Activated naive CD4-positive, alpha-beta T cell treated with anti-CD3 and anti-CD28 coated beads, Interleukin-2, amount 10 ng/mL, durations not matched to agents 7 days and 5 days (primary cell): ENCODE data around the gene ZNF93.
"Not testable (repeated sequence)": the region's sequence is repeated elsewhere in the genome, so short reads cannot be mapped to it uniquely, and the experiment has no call there.

ENCODE experiments used
- CTCF ChIA-PET: fragments of 350-600 bp; sonication (Branson Sonifier 250); formaldehyde crosslinking; loops from one replicate; lab custom pipeline; 2021; ENCODE audit warnings: antibody characterized with exemption; lab: Charles Lee
- DNase-seq: peaks from one replicate; pipeline ENCODE4 v3.0.0-alpha.2; 2020
- H3K27ac Mint-ChIP-seq: one replicate; pipeline ENCODE4 v1.8.0; 2021; ENCODE audit warnings: mild to moderate bottlenecking, moderate library complexity, mixed read lengths
- H3K27me3 Mint-ChIP-seq: one replicate; pipeline ENCODE4 v1.8.0; 2021; ENCODE audit warnings: mild to moderate bottlenecking, mixed read lengths
- H3K36me3 Mint-ChIP-seq: one replicate; pipeline ENCODE4 v1.8.0; 2021; ENCODE audit warnings: mixed read lengths
- H3K4me1 Mint-ChIP-seq: one replicate; pipeline ENCODE4 v1.8.0; 2021; ENCODE audit warnings: mixed read lengths
- H3K4me3 Mint-ChIP-seq: one replicate; pipeline ENCODE4 v1.8.0; 2021; ENCODE audit warnings: mild to moderate bottlenecking, moderate library complexity, mixed read lengths
- H3K9me3 Mint-ChIP-seq: one replicate; pipeline ENCODE4 v1.8.0; 2021; ENCODE audit warnings: mixed read lengths

ZNF93 gene

GRCh38 chr19:19957766-19958165 lies 57.0 kb downstream of the ZNF93 start:
- H3K27ac Mint-ChIP-seq, H3K36me3 Mint-ChIP-seq, H3K27me3 Mint-ChIP-seq, DNase-seq, H3K4me1 Mint-ChIP-seq, H3K4me3 Mint-ChIP-seq: not testable (repeated sequence)
- H3K9me3 Mint-ChIP-seq = peaks cover 26% of the 10 kb centered on the region
- CTCF ChIA-PET = interaction anchor here (1.1 kb wide), 1 partner anchor 425 kb away, joined by 3 read pairs; no protein-coding TSS in a partner anchor

- not testable (repeated sequence) for H3K27me3 Mint-ChIP-seq, H3K4me3 Mint-ChIP-seq
Observed at GRCh38 chr19:19959151-19959799, 58.5 kb downstream of the ZNF93 start.

GRCh38 chr19:19964416-19964815 lies 63.7 kb downstream of the ZNF93 start:
- DNase-seq = no peak
- peaks cover 48% of the 10 kb centered on the region for H3K9me3 Mint-ChIP-seq
- no peaks in the 10 kb centered on the region for H3K4me1 Mint-ChIP-seq
- no peak overlapping the region for H3K4me3 Mint-ChIP-seq
- CTCF ChIA-PET = no interaction called here
- H3K27me3 Mint-ChIP-seq = no peaks in the 10 kb centered on the region
- H3K36me3 Mint-ChIP-seq = peaks cover 2% of the 10 kb centered on the region
- H3K27ac Mint-ChIP-seq = no peak overlapping the region

More at GRCh38 chr19:19959151-19959799, 58.5 kb downstream of the ZNF93 start:
- peaks cover 26% of the 10 kb centered on the region for H3K9me3 Mint-ChIP-seq
- peak; percentile 76 for DNase-seq
- H3K27ac Mint-ChIP-seq, H3K4me1 Mint-ChIP-seq, H3K36me3 Mint-ChIP-seq: not testable (repeated sequence)
- CTCF ChIA-PET = interaction anchor here (2.8 kb wide), 1 partner anchor 427 kb away, joined by 8 read pairs; no protein-coding TSS in a partner anchor

DNA sequence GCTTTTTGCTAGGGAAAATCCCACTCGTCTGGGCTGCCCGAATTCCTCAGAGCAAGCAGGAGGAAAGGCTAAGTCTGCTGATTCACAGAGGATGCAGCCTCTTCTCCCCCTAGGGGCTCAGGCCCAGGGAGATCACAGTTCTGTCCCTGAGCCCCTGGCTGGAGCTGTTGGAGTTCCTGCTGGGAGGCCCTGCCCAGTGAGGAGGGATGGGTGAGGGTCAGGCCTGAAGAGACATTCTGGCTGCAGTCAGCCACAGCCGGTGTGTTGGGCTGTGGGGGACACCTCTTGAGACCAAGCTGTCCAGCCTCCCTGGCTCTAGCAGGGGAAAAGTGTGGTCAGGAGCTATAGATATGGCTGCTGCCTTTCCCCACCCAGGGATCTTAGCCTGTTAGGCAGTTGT lies 65.4 kb downstream of the ZNF93 start:
- H3K36me3 Mint-ChIP-seq, H3K4me1 Mint-ChIP-seq, H3K4me3 Mint-ChIP-seq, DNase-seq, CTCF ChIA-PET, H3K27me3 Mint-ChIP-seq, H3K27ac Mint-ChIP-seq: not testable (repeated sequence)
- H3K9me3 Mint-ChIP-seq = peaks cover 55% of the 10 kb centered on the region

- no peaks in the 10 kb centered on the region for H3K27me3 Mint-ChIP-seq
- peaks cover 3% of the 10 kb centered on the region for H3K36me3 Mint-ChIP-seq
- H3K4me1 Mint-ChIP-seq = no peaks in the 10 kb centered on the region
- H3K9me3 Mint-ChIP-seq = peaks cover 61% of the 10 kb centered on the region
- H3K4me3 Mint-ChIP-seq = no peak overlapping the region
- DNase-seq = no peak
- CTCF ChIA-PET = no interaction called here
- no peak overlapping the region for H3K27ac Mint-ChIP-seq
Observed at GRCh38 chr19:19966862-19967261, 66.1 kb downstream of the ZNF93 start.
